ENCODE results near the gene OSM.

OSM gene

DNA sequence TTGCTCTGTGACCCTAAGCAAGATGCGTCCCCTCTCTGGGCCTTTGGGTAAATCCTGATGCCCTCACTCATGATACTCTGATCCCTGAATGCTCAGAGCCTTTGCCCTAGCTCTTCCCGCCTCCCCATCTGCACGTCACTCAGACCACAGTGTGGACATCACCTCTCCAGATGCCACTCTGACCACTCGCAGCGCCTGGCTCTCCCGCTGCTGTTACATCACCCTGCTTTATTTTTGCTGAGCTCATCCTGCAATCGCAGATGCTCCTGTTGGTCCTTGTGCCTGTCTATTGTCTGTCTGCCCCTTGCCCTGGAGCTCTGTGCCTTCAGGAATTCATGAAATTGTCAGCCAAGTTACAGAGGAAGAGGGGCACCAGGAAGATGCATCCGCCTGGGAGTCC is 5.5 kb downstream of the OSM start:
- DNase-seq, result peak; percentile 62

DNA sequence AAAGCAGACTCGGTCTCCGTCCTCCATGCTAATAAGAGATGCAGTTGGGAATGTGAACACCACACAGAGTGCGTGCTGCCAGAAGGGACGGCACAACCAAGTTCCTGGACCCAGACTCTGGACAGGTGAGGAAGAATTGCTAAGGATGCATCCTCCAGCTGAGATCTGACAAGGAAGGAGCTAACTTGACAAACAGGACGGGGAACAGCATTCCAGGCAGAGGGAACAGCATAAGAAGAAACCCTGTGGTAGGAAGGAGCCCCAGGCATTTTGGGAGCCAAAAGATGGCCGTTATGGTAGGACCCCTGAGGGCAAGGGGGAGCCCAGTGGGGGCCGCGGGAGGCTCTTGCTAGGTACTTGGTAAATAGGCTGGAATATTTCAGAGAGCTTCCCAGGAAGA is 6.0 kb downstream of the OSM start:
- DNase-seq, result no peak

DNA sequence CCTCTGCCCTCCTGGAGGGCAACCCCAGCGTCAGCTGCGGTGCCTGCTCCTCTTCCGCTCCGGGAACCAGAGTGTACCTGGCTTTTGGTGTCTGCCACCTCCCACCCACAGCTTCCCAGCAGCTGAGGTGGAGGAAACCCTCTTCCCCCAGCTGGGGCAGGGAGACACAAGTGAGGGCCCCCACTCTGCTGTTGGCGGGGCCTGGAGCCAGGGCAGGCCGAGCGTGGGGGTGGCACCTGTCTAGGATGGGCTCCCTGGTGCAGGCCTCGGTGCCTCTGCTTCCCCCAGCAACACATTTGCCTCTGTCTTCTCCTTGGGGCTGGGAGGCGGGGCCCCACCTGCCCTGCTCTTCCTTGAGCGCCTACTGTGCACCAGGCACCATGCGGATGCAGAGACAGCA is 6.4 kb downstream of the OSM start:
- DNase-seq, result no peak

DNA sequence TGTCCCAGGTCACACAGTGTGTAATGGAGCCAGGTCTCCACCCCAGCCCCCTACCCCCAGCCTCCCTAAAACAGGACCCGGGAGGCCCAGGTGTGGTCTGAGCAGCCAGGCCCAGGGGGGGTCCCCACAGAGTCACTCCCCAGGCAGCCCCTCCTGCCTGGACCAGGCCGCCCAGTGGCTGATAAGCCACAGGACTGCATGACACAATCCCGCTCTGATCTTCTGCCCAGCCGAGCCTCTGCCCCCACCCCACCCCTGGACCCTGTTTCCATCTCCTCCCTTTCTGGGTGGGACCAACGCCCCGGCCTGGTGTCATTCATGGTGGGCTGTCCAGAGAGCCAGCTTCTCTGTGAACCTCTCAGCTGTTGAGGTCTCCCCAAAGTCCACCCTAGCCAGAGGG is 12.3 kb downstream of the OSM start:
- DNase-seq, result no peak

DNA sequence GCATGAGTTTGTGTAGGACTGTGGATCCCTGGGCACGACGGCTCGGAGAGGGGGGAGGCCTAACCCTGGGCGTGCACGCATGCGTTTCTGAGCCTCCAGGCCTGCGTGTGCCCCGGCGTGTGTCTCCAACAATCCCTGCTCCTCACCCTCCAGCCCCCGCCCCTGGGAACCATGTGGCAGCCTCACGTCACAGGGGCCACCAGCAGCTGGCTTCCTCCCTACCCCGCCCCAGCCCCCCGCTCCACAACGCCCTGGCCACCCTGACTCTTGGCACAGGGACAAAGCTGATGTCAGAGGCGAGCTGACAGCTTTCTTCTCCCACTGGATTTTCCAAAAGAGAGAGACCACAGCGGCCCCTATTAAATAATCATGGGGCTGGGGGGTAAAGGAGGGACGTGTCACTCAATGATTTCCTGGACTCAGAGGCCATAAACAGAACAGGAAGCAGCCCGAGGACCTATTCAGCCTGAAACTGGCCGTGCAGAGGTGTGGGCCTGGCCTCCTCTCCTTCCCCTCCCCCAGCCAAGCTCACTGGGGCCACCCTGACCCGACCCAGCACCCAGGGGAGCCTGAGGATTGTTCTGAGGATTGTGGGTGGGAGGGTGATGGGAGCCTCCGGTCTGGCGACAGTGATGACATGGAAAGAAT is 13.3 kb downstream of the OSM start:
- DNase-seq, result no peak

DNA sequence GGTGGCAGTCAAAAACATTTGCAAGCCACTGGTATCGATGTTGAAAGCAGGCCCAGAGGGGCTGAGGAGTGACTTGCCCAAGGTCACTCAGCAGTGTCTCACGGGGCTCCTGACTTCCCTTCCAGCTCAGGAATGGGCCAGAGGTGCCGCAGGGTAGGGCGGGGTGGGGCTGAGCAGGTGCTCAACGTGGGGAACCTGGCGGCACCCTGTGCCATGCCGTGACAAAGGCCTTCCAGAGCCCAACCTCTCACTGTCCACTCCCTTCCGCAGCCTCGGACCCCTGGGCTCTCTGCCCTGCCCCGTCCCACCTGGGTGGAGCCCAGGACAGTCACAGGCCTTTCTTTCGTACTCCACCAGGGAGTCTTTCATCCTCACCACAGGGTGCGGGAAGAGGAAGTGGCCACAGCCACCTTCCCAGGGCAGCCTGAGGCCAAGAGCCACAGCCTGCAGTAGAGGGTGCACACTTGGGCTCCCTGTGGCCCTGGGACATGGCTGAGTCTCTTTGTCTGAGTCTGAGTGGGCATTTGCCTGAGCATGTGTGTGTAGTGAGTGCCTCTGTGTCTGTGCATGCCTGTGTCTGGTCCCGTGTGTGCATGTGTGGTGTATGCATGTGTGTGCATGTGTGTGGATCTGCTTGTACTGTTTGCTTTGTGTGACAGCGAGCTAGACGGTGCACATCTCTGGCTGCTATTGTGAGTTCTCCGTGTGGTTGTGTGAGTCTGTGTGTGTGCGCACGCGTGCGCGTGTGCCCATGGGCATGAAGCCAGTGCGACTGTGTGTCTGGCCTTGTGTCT is 14.0 kb downstream of the OSM start:
- DNase-seq, result no peak

DNA sequence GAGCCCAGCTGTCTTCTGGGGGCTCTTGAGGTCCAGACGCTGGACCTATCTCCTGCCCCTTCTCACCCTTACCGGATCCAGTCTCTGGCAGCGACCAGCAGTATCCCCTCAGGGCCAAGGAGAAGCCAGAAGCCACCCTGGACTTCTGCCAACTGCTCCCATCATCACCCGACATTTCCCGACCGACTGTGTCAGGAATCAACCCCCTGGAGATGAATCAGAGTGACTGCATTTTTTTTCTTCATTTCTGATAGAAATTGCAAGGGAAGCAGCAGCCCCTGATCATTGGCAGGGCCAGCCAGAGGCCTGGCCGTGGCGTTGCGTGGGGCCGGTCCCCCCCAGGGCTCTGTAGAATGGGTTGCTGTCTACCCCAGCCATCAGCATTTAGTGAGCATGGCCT is 14.9 kb downstream of the OSM start:
- DNase-seq, result no peak

DNA sequence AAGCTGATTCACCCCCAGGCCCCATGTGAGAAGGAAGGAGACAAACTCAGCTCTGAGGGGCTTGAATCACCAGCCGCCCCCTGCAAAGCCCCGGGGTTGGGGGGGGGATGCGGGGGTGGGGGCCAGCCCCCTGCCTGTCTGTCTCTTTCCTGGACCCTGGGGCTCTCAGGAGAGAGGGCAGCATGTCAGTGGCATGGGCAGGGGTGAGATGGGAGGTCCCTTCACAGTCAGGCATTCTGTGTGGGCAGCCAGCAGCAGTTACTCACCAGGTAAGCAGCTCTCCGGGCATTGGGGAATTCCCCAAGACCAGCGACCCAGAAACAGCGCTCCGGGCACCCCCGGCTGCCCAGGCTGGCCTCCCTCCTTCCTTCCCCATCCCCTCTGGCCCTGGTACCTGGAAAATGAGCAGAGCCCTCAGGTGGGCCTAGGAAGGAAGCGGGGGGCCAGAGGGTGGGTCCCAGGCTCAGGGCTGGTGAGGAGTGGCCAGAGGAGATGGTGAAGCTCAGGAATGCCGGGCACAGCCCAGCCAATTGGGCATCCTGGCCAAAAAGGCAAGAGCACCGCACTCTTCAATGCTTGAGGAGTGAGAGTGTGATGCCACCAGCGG is 15.9 kb downstream of the OSM start:
- DNase-seq, result no peak

DNA sequence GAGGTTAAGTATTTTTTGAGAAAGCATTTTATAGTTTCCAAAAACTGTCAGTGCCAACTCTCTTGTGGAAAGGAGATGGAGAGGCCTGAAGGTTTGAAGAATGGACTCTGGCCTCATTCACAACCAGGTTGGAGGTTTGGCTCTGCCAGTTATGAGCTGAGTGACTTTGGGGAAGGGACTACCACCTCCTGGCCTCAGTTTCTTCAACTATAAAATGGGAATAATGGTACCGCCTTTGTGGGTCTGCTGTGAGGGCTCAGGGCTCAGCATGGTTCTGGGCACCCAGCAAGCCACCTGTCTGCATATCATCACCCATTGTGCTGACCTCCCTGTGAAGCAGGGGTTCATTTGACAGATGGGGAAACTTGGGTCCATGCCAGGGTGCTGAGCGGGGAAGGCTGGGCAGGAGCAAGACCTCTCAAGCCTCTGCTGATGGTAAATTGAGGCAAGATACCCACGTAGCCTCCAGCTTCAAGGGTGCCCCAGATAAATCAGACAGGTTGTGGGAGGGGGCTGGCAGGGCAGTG is 16.5 kb downstream of the OSM start:
- DNase-seq, result no peak

DNA sequence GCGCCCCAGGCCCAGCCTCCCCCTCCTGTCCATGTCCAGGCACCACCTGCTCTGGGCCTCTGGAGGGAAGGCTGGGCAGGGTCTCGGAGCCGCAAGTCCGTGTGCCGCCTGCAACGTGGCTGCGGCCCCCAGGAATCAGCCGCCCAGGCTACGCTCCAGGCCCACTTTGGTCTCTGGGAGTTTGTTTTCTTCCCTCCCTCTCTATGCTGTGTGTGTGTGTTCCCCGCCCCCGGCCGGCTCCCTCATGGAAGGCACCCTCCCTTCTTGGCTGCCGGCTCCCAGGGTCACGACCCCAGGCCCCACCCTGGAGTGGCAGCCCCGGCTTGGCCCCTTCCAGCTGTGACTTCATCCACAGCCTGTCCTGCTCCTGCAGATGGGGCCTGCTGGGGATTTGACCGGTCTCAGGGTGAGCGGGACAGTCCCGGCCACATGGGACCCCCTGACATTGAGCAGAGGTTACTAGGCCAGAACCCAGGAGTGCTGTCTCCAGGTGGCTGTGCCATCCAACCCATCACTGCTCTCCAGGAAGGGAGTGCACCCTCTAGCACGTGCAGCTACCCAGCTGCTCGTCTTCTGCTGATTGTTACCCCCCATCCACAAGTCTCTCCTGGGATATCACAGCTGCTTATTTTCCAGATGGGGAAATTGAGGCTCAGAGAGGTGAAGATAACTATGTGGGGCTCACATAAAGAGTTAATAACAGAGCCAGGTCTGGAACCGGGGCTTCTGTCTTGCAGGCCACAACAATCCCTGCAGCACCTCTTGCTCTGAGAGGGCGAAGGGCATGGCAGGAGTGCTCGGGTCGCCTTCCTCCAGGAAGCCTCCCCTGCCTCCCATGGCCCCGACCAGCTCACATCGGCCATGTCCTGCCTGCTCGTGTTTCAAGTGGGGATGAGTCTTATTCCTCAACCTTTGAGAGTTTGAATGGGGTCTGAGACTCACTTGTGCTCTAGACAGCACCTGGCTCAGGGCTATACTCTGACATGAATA is 17.3 kb downstream of the OSM start:
- no peak for DNase-seq

DNA sequence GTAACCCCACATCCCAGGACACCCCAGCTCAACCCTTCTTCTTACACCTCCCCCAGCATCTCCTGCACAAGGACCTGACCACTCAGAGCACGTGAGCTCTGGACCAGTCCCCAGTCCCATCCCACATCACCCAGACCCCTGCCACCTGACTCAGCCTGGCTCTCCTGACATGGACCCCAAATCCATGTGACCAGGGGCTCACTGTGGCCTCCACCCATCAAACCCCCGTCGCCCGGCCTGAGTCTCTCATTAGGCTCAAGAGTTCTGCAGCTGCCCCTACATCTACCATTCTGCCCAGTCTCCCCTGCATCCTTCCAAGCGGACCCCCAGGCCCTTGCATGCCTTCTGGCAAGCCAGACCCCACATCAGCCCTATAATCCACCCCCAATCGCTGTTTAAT is 18.2 kb downstream of the OSM start:
- DNase-seq, result no peak

DNA sequence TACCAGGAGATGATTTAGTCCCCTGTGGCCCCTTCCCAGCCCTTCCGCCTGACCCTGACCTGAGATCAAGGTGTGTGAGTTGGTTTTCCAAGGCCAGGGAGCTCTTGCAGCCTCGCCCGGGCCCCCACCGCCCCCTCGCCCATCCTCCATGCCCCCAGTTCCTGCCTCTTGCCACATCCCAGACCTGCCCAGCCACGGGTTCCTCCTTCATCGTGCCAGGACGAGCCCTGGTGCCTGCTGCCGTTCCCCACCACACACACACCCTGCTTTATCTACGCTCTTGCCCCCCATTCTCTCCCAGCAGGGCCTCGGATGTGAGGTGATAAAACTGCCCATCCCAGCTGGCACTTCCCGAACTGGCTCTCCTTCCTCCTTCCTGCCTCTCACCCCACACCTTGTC is 18.7 kb downstream of the OSM start:
- no peak for DNase-seq

DNA sequence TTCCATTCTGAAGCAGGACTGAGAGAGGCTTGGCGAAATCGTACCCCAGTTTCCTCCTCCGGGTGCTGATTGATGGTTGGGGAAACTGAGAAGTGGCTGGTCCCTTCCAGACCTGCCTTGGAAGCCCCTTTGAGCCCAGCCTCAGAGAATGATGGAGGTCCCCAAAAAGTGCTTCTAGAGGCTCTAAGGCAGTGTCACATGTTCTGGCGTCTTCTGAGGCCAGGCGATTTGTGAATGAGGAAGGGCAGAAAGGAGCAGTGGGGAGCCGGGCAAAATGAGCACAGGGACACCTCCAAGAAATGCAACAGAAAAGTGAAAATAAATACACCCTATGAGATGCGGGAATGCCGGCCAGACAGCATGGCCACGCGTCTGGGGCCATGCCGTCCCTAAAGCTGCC is 19.1 kb downstream of the OSM start:
- DNase-seq, result no peak

DNA sequence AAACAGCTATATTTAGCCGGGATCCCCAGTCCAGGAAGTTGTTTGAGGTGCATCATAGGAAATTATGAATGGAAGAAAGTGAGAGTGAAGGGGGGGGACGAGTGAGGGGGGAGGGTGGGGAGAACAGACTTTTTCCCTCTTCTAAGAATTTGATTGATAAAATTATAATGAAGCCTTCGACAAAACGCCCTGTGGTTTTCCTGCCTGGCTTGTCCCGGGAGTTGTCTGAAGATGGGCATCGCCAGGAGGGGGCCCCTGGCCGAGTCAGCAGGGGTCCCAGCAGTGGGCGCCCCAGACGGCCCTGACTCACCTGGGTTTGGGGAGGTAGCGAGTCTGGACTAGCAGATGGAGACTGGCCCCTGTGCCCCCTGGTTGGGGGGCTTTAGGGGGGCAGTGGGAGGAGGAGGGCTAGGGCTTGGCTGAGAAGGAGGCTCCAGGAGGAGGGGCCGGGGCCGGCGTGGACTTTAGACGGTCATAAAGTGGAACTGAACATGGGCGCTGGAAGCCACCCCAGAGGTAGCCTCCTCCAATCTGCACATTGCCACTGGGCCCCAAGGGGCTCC is 19.8 kb downstream of the OSM start:
- no peak for DNase-seq

DNA sequence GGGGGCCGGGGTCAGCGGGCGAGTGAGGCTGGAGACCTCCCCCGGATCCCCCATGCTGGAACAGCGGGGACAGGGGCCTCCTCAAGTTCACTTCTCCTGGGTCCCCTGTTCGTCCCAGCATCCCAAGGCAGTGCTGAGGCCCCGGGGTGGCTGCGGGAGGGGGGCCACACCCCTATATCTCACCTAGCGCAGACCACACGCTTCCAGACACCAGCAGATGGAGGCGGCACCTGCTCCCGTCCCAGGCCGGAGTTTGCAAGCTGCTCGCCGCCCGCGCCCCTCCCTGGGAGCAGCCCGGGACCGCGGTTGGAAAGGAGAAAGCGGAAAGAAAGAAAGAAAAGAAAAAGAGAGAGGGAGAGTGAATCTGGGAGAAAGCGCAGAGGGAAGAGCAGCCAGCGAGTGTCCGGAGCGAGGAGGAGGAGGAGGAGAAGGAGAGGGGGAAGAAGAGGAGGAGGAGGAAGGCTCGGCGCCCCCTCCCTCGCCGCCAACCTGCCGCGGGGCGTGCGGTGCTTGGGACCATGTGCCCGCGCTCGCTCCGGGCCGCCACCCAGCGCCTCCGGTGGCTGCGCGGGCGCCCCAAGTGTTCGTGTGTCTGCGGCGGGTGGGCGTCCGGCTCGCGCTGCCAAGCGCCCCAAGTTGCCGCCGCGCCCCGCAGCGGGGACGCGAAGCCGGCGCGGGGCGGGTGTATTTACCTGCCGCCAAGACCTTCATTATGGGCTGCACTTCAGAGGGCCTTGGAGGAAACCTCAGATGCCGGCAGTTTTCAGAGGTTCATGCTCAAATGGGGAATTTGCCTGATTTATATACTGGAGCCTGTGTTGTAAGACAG is 20.5 kb downstream of the OSM start, which contains the start of gene LIF:
TSS of gene LIF (minus strand) at position 775 of the 829 bp plus-strand sequence. CDS start at position 711, 64 bp downstream.
- DNase-seq, result peak; percentile 40

DNA sequence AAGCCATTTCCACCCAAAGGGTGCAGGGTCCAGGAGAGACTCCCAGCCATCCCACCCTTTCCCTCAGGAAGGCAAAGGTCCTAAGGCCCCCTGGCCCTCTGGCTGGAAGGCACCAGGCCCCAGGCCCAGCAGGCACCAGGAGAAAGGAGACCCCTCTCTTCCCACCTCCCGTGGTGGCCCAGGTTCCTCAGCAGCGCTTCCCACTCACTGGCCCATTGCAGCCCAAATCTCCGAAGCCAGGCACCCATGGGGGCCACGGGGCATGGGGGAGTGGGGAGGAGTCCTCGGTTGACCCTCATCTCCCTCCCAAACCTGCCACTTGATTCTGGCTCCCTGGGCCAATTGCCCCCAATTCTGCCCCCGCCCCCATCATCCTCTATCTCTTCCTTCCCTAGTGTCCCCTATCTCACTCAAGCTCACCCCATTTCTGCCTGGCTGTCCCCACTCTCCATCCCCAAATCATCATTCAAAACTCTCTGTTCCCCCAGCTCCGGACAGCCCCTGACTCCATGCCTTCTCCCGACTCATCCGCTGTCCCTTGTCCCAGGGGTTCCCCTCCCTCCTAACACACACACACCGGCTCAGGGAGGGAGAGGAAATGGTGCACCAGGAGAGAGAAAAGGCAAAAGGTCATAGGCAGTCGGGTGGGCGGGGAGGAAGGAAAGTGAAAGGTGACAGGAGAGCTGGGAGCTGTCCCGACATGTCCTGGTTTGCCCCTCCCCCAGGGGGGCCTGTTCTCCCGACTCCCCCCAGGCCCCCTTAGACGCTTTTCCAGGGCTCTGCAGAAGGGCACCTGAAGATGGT is 21.3 kb downstream of the OSM start:
- no peak for DNase-seq

DNA sequence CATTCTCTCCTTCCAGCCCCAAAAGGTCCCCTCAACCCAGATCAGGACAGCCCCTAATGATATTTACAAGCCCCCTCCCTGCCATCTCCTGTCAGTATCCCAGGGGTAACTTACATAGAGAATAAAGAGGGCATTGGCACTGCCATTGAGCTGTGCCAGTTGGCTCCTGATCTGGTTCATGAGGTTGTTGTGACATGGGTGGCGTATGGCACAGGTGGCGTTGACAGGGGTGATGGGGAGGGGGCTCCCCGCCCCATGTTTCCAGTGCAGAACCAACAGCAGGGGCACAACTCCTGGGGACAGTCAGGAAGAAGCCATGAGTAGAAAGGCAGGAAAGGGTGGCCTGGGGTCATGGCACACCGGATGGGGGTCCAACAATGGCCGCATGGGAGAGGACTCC is 22.0 kb downstream of the OSM start:
- DNase-seq, result no peak

DNA sequence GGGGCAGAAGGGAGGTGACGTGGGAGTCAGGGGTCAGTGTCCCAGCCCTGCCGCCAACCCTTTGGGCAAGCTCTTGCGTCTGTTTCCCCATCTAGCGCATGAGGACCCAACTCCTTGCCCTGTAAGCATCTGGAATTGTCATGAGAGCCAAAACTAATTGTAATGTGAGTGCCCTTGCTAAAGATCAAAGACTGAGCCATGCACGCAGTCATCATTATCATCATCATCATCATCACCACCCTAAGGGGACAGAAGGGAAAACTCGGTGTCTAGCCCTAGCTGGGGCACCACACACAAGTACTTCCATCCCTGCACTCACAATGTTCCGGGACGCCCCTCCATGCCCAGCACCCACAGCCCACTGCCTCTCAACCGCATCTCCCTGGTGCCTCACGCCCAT is 22.6 kb downstream of the OSM start:
- DNase-seq, result no peak

DNA sequence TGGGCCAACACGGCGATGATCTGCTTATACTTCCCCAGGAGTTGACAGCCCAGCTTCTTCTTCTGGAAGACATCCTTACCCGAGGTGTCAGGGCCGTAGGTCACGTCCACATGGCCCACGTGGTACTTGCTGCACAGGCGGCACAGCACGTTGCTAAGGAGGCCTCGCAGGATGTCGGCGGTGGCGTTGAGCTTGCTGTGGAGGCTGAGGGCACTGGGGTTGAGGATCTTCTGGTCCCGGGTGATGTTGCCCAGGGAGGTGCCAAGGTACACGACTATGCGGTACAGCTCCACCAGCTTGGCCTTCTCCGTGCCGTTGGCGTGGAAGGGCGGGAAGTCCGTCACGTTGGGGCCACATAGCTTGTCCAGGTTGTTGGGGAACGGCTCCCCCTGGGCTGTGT is 23.0 kb downstream of the OSM start:
- no peak for DNase-seq

DNA sequence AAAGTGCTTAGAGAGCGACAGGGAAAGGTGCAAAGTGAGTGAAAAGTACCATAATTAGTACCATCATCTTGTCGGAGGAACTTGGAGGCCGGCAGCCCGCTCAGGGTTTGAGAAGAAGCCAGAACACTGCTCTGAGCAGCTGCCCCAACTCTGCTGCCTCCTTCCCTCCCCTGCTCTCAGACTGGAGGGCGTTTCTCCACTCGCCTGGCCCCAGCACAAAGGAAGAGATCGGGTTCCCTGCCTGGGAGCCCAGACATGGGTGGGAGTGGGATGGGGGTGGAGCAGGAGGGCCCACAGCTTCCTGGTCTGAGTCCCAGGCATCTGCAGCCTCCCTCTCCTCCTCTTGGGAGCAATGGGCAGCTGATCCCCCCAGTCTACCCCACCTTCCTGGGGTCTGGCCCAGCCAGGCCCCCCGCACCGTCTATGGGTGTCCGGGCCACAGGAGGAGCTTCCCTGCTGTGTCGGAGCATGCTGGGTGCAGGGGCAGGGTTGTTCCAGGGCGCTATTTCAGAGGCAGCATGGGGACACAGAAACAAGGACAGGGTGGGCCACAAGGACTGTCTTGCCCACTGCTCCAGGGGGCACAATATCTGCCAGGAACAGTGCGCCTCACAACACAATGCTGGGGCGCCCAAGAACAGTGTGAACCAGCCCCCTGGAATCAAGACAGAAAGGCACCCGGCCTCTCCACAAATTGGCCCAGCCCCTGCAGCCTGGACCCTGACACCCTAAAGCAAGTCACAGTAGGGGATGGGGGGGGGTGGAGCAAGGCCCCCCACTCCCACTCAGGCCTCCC is 24.9 kb downstream of the OSM start:
- DNase-seq, result no peak

Measured in CD4-positive, alpha-beta T cell treated with Interferon gamma for 1 hour (primary cell).